ENCODE results near the gene PTGES2.
A peak's percentile ranks its signal among the peaks of the same experiment; 100 is the strongest.

PTGES2 gene

DNA sequence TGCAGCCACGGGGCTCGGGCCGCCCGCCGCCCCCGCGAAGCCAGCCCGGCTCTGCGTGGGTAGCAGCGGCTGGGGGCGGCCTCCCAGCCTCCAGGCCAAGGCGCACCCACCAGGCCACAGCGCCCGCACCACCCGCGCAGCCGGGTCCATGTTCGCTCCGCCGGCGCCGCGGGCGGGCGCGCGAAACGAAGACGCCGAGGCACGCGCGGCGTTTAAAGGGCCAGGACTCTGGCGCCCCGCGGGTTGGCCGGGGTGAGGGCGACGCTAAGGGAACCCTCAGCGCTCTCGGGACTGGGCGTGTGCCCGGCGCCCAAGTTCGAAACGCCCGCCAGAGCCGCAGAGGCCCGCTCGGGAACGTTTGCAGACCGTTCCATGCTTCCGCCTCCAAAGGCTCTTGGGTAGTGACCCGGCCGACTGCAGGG, at the start of gene PTGES2:
Gene PTGES2, minus strand, starts transcription at position 162 of the 422 bp plus-strand sequence. Its CDS starts 12 bp downstream, at position 150.
- peak; percentile 62 for DNase-seq (ENCODE audit: extremely low read depth, low read depth)
- no peak for TF ChIP-seq CTCF (IDR thresholded peaks at IDR 0.05; ENCODE audit: low read depth, low read length)

- no peak for TF ChIP-seq CTCF (IDR thresholded peaks at IDR 0.05; ENCODE audit: low read depth, low read length)
- DNase-seq (ENCODE audit: extremely low read depth, low read depth), result no peak
These were observed 48.2 kb upstream of the PTGES2 start for GRCh38 chr9:128175726-128176125.

- no peak for TF ChIP-seq CTCF (IDR thresholded peaks at IDR 0.05; ENCODE audit: low read depth, low read length)
- DNase-seq (ENCODE audit: extremely low read depth, low read depth), result peak; percentile 53
These were observed 47.6 kb upstream of the PTGES2 start for GRCh38 chr9:128175102-128175563.

DNA sequence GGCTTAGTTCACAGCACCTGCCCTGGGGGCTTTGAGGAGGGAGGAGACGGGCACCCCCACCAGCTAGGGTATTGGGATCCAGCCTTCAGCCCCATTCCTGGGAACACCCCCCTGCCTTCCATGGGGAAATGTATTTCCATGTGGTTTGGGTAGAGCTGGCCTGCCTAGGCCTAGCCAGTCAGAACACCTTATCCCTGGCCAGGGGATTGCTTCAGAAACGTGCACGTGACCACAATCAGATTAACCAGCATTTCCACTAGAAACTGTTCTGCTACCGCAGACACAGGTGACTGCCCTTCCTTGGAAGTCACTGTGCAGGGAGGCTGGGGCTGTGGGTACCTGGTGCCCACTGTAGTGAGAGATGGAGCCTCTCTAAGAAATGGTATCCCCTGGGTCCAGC, 46.5 kb upstream of the PTGES2 start:
- no peak for TF ChIP-seq CTCF (IDR thresholded peaks at IDR 0.05; ENCODE audit: low read depth, low read length)
- no peak for DNase-seq (ENCODE audit: extremely low read depth, low read depth)

DNA sequence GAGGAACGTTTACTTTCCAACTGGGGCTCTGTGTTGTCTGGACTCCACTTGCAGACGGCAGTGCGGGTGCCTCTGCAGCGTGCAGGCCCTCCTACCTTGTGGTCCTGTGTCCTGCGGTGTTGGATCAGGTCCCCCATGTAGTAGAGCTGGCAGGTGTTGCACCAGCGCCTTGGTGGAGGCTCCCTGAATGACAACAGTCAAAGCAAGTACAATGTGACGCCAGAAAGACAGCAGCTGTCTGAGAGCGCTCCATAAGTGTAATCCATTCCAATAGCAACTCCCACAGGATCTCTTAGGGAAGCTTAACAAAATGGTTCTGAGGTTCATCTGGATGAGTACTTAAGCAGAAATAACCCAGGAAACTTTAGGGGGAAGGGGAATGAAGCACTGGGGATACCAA, 42.4 kb upstream of the PTGES2 start:
- DNase-seq (ENCODE audit: extremely low read depth, low read depth), result no peak
- TF ChIP-seq CTCF (IDR thresholded peaks at IDR 0.05; ENCODE audit: low read depth, low read length), result no peak

- no peak for TF ChIP-seq CTCF (IDR thresholded peaks at IDR 0.05; ENCODE audit: low read depth, low read length)
- DNase-seq (ENCODE audit: extremely low read depth, low read depth), result no peak
These were observed 42.0 kb upstream of the PTGES2 start for GRCh38 chr9:128169492-128169891.

DNA sequence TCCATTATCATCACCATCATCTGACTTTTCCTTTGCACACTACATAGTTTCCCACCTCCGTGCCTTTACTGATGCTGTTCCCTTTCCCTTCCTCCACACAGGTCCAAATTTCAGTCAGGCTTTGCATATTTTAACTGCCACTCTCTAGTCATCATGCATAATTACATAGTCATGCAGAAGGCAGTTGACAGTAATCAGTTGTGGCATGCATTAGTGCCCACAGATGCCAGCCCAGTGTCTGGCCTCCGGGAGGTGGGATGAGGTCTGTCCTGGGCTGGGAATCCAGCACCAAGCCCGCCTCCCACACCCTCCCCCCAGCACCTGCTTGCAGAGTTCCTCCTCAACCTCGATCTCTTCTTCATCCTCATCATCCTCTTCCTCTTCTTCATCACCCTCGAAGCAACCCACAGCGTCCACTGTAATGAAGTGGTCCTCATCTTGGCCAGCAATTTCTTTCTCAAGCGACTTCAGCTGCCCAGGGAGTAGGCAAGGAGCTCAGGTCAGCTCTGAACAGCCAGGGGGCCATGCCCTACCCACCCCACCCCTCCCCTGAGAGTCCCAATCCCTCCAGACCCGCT, 41.3 kb upstream of the PTGES2 start:
- no peak for TF ChIP-seq CTCF (IDR thresholded peaks at IDR 0.05; ENCODE audit: low read depth, low read length)
- no peak for DNase-seq (ENCODE audit: extremely low read depth, low read depth)

Data from AG09319 (cell line).